ENCODE results near the gene PRKCZ.

DNA sequence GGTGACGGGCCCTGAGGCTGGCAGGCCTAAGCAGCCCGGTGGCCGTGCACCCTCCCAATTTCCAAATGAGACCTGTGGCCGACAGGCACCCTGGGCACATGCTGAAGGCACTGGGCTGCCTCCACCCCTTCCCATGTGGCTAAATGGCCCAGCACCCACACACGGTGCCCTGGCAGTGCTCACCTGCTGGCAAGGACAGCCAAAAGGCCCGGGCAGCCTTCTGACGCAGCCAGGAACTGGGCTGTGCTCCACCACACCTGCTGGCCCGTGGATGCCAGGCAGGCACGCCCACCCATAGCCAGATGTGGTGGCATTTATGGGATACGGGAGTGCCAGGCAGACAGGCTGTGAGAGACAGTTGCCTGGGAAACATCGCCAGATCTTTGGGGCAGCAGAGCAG, 148.4 kb downstream of the PRKCZ start:
- TF ChIP-seq POLR2A (IDR thresholded peaks at IDR 0.05; ENCODE audit: low read depth, low read length) (no peak), SPI1 (IDR thresholded peaks at IDR 0.05; ENCODE audit: low read depth, low read length) (no peak), TAF1 (IDR thresholded peaks at IDR 0.05; ENCODE audit: low read depth, low read length) (no peak), POLR2AphosphoS5 (IDR thresholded peaks at IDR 0.05; ENCODE audit: low read depth, low read length) (no peak), PAX5 (IDR thresholded peaks at IDR 0.05; ENCODE audit: insufficient read depth, low read length, severe bottlenecking) (no peak)
